ENCODE data around the gene ARID1A.

The ARID1A gene

GRCh38 chr1:26767714-26768113 lies 71.9 kb downstream of the ARID1A start:
- no peak for DNase-seq

DNA sequence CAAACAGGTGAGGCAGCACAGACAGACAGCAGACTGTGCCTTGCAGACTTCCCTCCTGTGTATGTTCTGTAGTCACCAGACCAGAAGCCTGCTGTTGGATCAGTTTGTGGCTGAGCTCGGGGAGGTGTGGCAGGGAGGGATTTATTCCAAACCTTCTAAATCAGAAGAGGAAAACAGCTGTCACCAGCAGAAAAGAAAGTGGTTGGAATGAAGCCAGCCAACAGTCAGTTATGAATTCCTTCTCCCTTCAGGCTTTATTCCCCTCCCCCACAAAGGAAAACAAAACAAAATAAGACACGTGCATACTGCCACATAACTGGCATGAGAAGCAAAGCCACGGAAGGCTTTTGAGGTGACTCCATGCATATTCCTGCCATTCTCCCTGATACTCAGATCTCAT lies 72.9 kb downstream of the ARID1A start:
- no peak for DNase-seq

- no peak for DNase-seq
Measured at GRCh38 chr1:26771285-26771642, 75.4 kb downstream of the ARID1A start.

DNA sequence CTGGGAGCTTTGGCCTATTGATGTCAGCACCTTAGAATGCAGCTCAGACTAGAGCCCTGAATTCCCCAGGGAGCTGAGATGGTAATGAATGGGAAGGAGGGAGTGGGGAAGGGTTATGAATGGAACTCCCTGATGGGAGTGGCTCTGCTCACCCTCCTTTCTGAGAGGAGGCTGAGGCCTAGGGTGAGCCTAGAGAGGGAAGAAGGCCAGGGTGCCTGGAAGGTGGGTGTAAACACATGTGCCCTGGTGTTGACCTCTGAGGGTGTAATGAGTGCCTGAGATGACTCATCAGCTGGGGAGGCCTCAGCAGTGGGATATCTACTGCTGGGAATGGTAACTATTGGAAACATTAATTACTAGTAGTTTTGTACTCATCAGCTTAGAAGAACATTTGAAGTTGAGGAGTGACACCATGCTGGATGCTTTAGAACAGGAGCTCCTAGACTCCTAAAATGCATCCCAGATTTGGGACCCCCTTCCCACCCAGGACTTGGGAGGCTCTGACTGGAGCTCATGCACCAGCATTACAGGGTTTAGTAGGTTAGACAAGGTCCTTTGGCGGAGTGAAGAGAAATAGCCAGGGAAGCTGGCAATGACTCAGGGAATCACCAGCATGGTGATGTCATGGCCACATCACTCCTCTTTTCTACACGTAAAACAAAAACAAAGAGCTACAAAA lies 76.0 kb downstream of the ARID1A start:
- DNase-seq, result peak; percentile 27

- no peak for DNase-seq
Measured at GRCh38 chr1:26772687-26773086, 76.9 kb downstream of the ARID1A start.

DNA sequence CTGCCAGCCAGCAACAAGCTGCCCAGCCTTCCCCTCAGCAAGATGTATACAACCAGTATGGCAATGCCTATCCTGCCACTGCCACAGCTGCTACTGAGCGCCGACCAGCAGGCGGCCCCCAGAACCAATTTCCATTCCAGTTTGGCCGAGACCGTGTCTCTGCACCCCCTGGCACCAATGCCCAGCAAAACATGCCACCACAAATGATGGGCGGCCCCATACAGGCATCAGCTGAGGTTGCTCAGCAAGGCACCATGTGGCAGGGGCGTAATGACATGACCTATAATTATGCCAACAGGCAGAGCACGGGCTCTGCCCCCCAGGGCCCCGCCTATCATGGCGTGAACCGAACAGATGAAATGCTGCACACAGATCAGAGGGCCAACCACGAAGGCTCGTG lies 78.6 kb downstream of the ARID1A start:
- no peak for DNase-seq

DNA sequence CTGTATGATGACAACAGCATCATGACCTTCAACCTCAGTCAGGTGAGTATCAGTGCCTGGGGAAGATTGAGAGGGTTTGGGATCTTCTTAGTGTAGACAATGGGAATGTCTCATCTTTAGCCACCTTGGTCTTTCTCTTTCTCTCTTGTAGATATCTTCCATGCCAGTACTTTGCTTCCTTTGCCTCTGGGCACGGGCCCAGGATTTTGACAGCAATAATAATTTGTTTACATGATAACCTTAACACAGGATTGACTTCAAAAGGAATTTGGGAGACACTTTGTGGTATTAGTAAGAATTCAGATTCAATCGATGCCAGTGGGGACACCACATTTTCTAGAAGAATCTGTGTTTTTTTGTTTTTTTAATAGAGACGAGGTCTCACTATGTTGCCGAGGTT lies 79.9 kb downstream of the ARID1A start:
- DNase-seq, result no peak

DNA sequence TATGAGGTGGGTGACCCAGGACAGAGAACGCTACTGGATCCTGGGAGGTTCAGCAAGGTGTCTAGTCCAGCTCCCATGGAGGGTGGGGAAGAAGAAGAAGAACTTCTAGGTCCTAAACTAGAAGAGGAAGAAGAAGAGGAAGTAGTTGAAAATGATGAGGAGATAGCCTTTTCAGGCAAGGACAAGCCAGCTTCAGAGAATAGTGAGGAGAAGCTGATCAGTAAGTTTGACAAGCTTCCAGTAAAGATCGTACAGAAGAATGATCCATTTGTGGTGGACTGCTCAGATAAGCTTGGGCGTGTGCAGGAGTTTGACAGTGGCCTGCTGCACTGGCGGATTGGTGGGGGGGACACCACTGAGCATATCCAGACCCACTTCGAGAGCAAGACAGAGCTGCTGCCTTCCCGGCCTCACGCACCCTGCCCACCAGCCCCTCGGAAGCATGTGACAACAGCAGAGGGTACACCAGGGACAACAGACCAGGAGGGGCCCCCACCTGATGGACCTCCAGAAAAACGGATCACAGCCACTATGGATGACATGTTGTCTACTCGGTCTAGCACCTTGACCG lies 83.4 kb downstream of the ARID1A start:
- no peak for DNase-seq

DNA sequence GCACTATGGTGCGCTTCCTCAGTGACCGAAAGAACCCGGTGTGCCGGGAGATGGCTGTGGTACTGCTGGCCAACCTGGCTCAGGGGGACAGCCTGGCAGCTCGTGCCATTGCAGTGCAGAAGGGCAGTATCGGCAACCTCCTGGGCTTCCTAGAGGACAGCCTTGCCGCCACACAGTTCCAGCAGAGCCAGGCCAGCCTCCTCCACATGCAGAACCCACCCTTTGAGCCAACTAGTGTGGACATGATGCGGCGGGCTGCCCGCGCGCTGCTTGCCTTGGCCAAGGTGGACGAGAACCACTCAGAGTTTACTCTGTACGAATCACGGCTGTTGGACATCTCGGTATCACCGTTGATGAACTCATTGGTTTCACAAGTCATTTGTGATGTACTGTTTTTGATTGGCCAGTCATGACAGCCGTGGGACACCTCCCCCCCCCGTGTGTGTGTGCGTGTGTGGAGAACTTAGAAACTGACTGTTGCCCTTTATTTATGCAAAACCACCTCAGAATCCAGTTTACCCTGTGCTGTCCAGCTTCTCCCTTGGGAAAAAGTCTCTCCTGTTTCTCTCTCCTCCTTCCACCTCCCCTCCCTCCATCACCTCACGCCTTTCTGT lies 84.6 kb downstream of the ARID1A start:
- no peak for DNase-seq

DNA sequence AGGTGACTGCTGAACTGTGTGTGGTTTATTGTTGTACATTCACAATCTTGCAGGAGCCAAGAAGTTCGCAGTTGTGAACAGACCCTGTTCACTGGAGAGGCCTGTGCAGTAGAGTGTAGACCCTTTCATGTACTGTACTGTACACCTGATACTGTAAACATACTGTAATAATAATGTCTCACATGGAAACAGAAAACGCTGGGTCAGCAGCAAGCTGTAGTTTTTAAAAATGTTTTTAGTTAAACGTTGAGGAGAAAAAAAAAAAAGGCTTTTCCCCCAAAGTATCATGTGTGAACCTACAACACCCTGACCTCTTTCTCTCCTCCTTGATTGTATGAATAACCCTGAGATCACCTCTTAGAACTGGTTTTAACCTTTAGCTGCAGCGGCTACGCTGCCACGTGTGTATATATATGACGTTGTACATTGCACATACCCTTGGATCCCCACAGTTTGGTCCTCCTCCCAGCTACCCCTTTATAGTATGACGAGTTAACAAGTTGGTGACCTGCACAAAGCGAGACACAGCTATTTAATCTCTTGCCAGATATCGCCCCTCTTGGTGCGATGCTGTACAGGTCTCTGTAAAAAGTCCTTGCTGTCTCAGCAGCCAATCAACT lies 85.5 kb downstream of the ARID1A start:
- no peak for DNase-seq

GRCh38 chr1:26782521-26783212 lies 86.9 kb downstream of the ARID1A start:
- no peak for DNase-seq

DNA sequence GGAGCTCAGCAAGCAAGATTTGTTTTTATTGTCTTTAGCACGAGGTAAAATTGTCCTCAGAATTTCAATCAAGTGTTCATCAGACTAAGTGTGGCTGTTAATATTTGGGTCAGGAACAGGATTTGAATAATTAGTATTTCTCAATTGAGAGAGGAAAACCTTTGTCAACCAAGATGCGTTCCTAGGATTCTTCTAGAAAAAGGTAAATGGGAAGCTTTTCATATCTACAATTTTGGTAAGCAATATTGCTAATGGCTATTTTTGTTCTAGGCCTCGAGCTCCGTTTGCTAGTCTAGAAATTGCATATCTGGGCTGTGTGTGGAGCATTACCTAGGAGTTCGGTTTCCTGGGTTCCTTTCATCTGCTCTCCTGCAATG lies 87.8 kb downstream of the ARID1A start:
- no peak for DNase-seq

GRCh38 chr1:26784023-26784871 lies 88.4 kb downstream of the ARID1A start:
- DNase-seq, result no peak

- DNase-seq, result no peak
Measured at GRCh38 chr1:26784886-26785285, 89.1 kb downstream of the ARID1A start.

GRCh38 chr1:26785611-26786436 lies 90.0 kb downstream of the ARID1A start:
- DNase-seq, result no peak

DNA sequence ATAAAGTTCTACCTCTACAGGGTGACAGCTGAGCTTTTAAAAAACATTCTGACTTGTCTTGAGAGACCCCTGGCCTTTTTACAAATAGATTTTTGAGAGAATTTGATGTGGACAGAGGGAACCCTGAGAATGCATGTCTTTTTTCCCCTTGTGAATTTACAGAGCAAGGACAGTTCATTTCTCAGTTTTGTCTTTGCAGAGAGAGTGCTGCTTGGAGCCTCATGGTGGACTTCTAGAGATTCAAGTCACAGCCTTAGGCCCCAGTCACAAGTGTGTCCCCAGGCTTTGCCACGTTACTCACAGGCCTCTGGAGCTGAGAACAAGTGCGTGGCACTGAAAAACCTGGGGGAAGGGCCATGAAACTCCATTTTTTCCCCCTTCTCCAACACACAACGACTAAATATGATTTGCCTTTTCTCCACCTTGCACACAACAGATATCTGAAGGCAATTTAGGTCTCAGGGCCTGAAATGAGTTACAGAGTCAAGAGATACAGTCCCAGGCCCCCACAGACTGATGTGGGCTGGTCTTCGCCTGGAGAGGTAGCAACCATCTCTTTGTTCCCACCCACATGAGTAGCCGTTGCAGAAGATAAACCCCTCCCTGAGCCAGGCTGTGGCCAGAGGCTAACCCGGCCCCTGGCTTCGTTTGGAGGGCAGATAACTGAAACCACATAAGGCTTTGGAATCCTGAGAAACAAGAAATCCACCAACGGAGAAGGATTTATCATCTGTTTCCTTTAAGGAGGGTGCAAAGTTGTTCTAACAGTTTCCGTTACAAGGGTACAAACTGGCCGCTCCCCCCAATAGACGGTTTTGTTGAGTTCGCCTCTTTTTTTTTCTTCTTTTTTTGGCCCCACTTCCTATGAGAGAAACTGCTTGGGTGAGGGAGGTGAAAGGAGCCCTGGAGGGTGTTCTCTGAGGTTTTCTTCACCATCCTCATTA lies 90.9 kb downstream of the ARID1A start:
- peak; percentile 57 for DNase-seq

DNA sequence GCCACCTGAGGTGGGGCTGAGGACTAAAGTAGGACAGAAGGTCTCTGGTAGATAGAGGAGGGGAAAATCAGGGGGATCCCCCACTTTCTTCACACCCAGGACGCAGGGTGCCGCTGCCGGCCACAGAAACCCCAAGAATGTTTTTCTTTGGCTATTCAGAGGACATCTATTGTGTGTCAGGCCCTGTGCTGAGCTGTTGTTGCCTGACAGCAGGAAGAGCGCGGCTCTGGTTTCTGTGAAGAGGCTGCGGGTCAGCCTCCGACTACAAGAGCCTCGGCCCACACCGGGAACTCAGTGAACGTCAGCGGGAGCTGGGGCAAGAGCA lies 91.5 kb downstream of the ARID1A start:
- DNase-seq, result peak; percentile 91

- DNase-seq, result peak; percentile 93
Measured at GRCh38 chr1:26787706-26788514, 92.1 kb downstream of the ARID1A start, which contains the start of gene PIGV. Gene PIGV (plus strand): TSS chr1:26787950. CDS start chr1:26790816, 2,866 bp downstream.

DNA sequence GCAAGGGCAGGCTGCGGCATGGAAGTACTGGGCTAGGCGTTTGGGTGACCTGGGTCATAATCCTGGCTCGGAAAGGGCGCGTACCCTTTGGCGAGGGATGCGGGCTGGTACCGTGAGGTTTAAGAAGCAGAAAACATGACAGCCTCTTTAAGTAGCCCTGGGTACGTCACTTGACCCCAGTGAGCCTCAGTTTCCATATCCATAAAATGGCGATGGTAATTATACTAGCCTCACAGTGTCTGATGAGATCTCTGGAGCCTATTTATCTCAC lies 92.6 kb downstream of the ARID1A start:
- DNase-seq, result no peak
